Transverse colon (tissue), 4 donors: ENCODE data around the gene BNIP1. TPM values are rescaled to one million over a fixed set of nuclear protein-coding genes. Genes with fewer than 3 reads are reported as not detected.

ENCODE experiments used
- DNase-seq: peaks from one replicate; pipeline ENCODE4 v3.0.0-alpha.2; 2019
- H3K27ac ChIP-seq, 4 donors: fragments of 200-600 bp; sonication (generic); 2 replicates each; pipeline ENCODE4 v1.5.1; 2016 to 2018; ENCODE audit warnings: inconsistent platforms in 4 of 4
- H3K27me3 ChIP-seq: fragments of 200-600 bp; sonication (generic); 2 replicates; pipeline ENCODE4 v1.5.1; 2017; ENCODE audit warnings: inconsistent platforms
- H3K36me3 ChIP-seq, 4 donors: fragments of 200-600 bp; sonication (generic); 2 replicates each; pipeline ENCODE4 v1.5.1; 2017 to 2019; ENCODE audit warnings: inconsistent platforms in 4 of 4
- H3K4me1 ChIP-seq, 4 donors: fragments of 200-600 bp; sonication (generic); 2 replicates each; pipeline ENCODE4 v1.5.1; 2017 to 2020; ENCODE audit warnings: inconsistent platforms in 4 of 4
- H3K4me3 ChIP-seq, 4 donors: fragments of 200-600 bp; sonication (generic); 1 replicate in 1 of 4; 2 replicates in 3 of 4; pipeline versions ENCODE4 v1.5.1 to v1.6.1; 2017 to 2019; ENCODE audit warnings: inconsistent platforms in 4 of 4
- H3K9me3 ChIP-seq, 2 donors: fragments of 200-600 bp; sonication (generic); 2 replicates each; pipeline ENCODE4 v1.5.1; 2017 to 2019; ENCODE audit warnings: inconsistent platforms in 2 of 2
- CTCF ChIP-seq, 5 experiments: fragments of 200-600 bp in 3 of 5; fragments of 450-650 bp in 2 of 5; sonication (generic) in 3 of 5; IDR thresholded peaks; 1 replicate in 2 of 5; 2 replicates in 3 of 5; pipeline ENCODE4 v1.5.1; 2016 to 2017; ENCODE audit warnings: antibody characterized with exemption in 5 of 5, inconsistent platforms in 3 of 5, mild to moderate bottlenecking in 2 of 5, moderate library complexity in 1 of 5
- EP300 ChIP-seq: sonication (generic); formaldehyde crosslinking; IDR thresholded peaks from one replicate; pipeline ENCODE4 v1.6.1; 2017; ENCODE audit warnings: antibody characterized with exemption, low read depth
- POLR2A ChIP-seq: fragments of 450-650 bp; IDR thresholded peaks from one replicate; pipeline ENCODE4 v1.6.1; 2016; ENCODE audit warnings: antibody characterized with exemption, mild to moderate bottlenecking, moderate library complexity
- POLR2AphosphoS5 ChIP-seq, 3 donors: sonication (generic); formaldehyde crosslinking; IDR thresholded peaks; one replicate each; pipeline ENCODE4 v1.6.1; 2016; ENCODE audit warnings: antibody characterized with exemption in 3 of 3
- WGBS, 2 donors: methylation state at CpG; one replicate each; pipeline ENCODE4 v1.1.5; 2018; ENCODE audit warnings: low coverage in 1 of 2; 5-methylcytosine and 5-hydroxymethylcytosine counted together
- in situ Hi-C, 4 donors: fragments of 200-750 bp; cut with MboI; loops; one replicate each; pipeline versions ENCODE4 v1.15.0 to v1.15.1; 2017; ENCODE audit warnings: low sequenced_read_pairs in 3 of 4, low pct_ligation_motif_present in 1 of 4, low pct_unique_long_range_greater_than_20kb in 1 of 4
- intact Hi-C: fragments of 100-400 bp; cut with DNase I; formaldehyde crosslinking; loops from one replicate; pipeline ENCODE4 v1.15.1; 2023; ENCODE audit warnings: low total_unique reads
- total RNA-seq, 4 donors: library from RNA; depleted of rRNA; stranded (reverse); fragments of >200 nt; gene quantifications; one replicate each; pipeline ENCODE4 v1.1.0, GENCODE V29; 2016

Gene BNIP1
- total RNA-seq, 4 donors from 2014 or later = 6.0 to 7.2 TPM; not detected in 2

GRCh38 chr5:173196133-173196952 is 52.0 kb downstream of the BNIP1 start:
- DNase-seq = no peak
- in situ Hi-C loops = no loop called here

GRCh38 chr5:173197375-173197891 is 53.1 kb downstream of the BNIP1 start:
- no peak for DNase-seq
- H3K27me3 ChIP-seq = peaks cover 35% of the 10 kb centered on the region
- H3K27ac ChIP-seq = no peak overlapping the region
- no peaks in the 10 kb centered on the region for H3K36me3 ChIP-seq
- in situ Hi-C loops = no loop called here
- peaks cover 7 to 8% of the 10 kb centered on the region in 2 donors for H3K9me3 ChIP-seq
- H3K4me1 ChIP-seq = no peaks in the 10 kb centered on the region
- WGBS, 2 donors = 79 to 83% methylated on average over 1 to 9 of the region's 9 CpGs
- no peak overlapping the region for H3K4me3 ChIP-seq
- TF ChIP-seq POLR2A (no peak), CTCF (IDR thresholded peaks at IDR 0.05) (no peak), EP300 (no peak), POLR2AphosphoS5 (IDR thresholded peaks at IDR 0.05) (no peak)
- intact Hi-C loops = no loop called here

More at GRCh38 chr5:173196133-173196952, 52.0 kb downstream of the BNIP1 start:
- 60 to 76% methylated on average over 8 to 23 of the region's 23 CpGs for WGBS, 2 donors
- intact Hi-C loops = no loop called here
- H3K27ac ChIP-seq = no peak overlapping the region
- peaks cover 7 to 8% of the 10 kb centered on the region in 2 donors for H3K9me3 ChIP-seq
- no peak overlapping the region for H3K4me3 ChIP-seq
- no peaks in the 10 kb centered on the region for H3K36me3 ChIP-seq
- TF ChIP-seq EP300 (no peak), POLR2A (no peak), CTCF (IDR thresholded peaks at IDR 0.05) (no peak), POLR2AphosphoS5 (IDR thresholded peaks at IDR 0.05) (no peak)
- H3K27me3 ChIP-seq = peaks cover 24% of the 10 kb centered on the region
- no peaks in the 10 kb centered on the region for H3K4me1 ChIP-seq

- no peaks in the 10 kb centered on the region for H3K4me1 ChIP-seq
- WGBS, 2 donors = 69 to 77% methylated on average over 3 to 7 of the region's 7 CpGs
- in situ Hi-C loops = no loop called here
These were observed 53.7 kb downstream of the BNIP1 start for GRCh38 chr5:173198049-173198448.

GRCh38 chr5:173200356-173200755 is 56.0 kb downstream of the BNIP1 start:
- no peak for TF ChIP-seq CTCF (IDR thresholded peaks at IDR 0.05)
- DNase-seq = no peak
- H3K27me3 ChIP-seq = peaks cover 54% of the 10 kb centered on the region
- intact Hi-C loops (no loop called here), in situ Hi-C loops (no loop called here)
- H3K4me1 ChIP-seq = no peaks in the 10 kb centered on the region
- peaks cover 7 to 8% of the 10 kb centered on the region in 2 donors for H3K9me3 ChIP-seq
- no peak overlapping the region for H3K27ac ChIP-seq
- no peaks in the 10 kb centered on the region for H3K36me3 ChIP-seq
- H3K4me3 ChIP-seq = no peak overlapping the region

More at GRCh38 chr5:173198049-173198448, 53.7 kb downstream of the BNIP1 start:
- peaks cover 41% of the 10 kb centered on the region for H3K27me3 ChIP-seq
- intact Hi-C loops = no loop called here
- no peaks in the 10 kb centered on the region for H3K36me3 ChIP-seq
- no peak for DNase-seq
- H3K27ac ChIP-seq = no peak overlapping the region
- H3K4me3 ChIP-seq = no peak overlapping the region
- TF ChIP-seq POLR2AphosphoS5 (IDR thresholded peaks at IDR 0.05) = no peak
- H3K9me3 ChIP-seq = peaks cover 7 to 8% of the 10 kb centered on the region in 2 donors
